ENCODE results near the gene ZNRF2.

DNA sequence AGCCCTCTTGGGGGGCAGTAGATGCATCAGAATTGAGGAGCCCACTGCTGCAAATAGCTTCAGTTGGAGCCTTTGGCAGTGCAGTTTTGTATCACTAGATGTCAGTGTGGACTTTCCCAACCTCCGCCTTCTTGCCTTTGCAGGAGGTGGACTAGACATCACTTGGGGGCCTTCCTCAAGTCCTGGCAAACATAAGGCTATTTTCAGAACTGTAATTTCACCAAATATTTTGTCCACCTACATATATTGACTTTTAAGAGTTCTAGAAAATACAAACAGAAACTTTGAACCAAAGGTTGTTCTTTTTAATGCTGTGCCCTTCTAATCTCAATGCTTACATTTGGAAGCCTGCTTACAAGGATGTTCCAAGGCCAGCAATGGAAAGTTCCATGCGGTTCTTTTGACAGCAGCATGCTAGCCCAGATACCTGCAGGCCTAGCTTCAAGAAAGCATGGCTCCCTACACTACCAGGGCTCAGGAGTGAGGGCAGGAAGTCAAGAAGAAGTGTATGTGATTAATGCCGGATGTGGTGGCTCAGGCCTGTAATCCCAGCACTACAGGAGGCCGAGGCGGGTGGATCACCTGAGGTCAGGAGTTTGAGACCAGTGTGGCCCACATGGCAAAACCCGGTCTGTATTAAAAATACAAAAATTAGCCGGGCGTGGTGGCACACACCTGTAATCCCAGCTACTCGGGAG, 8.0 kb upstream of the ZNRF2 start:
- TF ChIP-seq, protein P1, sequence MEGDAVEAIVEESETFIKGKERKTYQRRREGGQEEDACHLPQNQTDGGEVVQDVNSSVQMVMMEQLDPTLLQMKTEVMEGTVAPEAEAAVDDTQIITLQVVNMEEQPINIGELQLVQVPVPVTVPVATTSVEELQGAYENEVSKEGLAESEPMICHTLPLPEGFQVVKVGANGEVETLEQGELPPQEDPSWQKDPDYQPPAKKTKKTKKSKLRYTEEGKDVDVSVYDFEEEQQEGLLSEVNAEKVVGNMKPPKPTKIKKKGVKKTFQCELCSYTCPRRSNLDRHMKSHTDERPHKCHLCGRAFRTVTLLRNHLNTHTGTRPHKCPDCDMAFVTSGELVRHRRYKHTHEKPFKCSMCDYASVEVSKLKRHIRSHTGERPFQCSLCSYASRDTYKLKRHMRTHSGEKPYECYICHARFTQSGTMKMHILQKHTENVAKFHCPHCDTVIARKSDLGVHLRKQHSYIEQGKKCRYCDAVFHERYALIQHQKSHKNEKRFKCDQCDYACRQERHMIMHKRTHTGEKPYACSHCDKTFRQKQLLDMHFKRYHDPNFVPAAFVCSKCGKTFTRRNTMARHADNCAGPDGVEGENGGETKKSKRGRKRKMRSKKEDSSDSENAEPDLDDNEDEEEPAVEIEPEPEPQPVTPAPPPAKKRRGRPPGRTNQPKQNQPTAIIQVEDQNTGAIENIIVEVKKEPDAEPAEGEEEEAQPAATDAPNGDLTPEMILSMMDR (IDR thresholded peaks at IDR 0.05) = peak; percentile 81
- TF ChIP-seq ZFX (IDR thresholded peaks at IDR 0.05; ENCODE audit: borderline replicate concordance) = no peak
